Activated naive CD8-positive, alpha-beta T cell (primary cell): ENCODE results near the gene BCAP29.
A peak's percentile ranks its signal among the peaks of the same experiment; 100 is the strongest.

Experiments used
- H3K27ac Mint-ChIP-seq: one replicate; pipeline ENCODE4 v1.8.0; 2021; ENCODE audit warnings: mixed read lengths
- H3K27me3 Mint-ChIP-seq: one replicate; pipeline ENCODE4 v1.8.0; 2021; ENCODE audit warnings: mixed read lengths
- H3K36me3 Mint-ChIP-seq: one replicate; pipeline ENCODE4 v1.8.0; 2021; ENCODE audit warnings: mixed read lengths
- H3K4me1 Mint-ChIP-seq: one replicate; pipeline ENCODE4 v1.8.0; 2021; ENCODE audit warnings: low read depth, mixed read lengths
- H3K4me3 Mint-ChIP-seq: one replicate; pipeline ENCODE4 v1.8.0; 2021; ENCODE audit warnings: mild to moderate bottlenecking, mixed read lengths
- H3K9me3 Mint-ChIP-seq: one replicate; pipeline ENCODE4 v1.8.0; 2021; ENCODE audit warnings: low read depth, mixed read lengths

BCAP29 gene

GRCh38 chr7:107661081-107661864 is 81.2 kb downstream of the BCAP29 start:
- Mint-ChIP-seq H3K4me3 (peak overlapping the region; percentile 90), H3K4me1 (peaks cover 33% of the 10 kb centered on the region), H3K27me3 (peaks cover 29% of the 10 kb centered on the region), H3K9me3 (no peaks in the 10 kb centered on the region), H3K27ac (no peak overlapping the region), H3K36me3 (peaks cover 3% of the 10 kb centered on the region)

- H3K9me3 Mint-ChIP-seq, result no peaks in the 10 kb centered on the region
- H3K4me3 Mint-ChIP-seq, result peak overlapping the region; percentile 90
- peaks cover 33% of the 10 kb centered on the region for H3K4me1 Mint-ChIP-seq
- H3K36me3 Mint-ChIP-seq, result peaks cover 3% of the 10 kb centered on the region
- peaks cover 26% of the 10 kb centered on the region for H3K27me3 Mint-ChIP-seq
- H3K27ac Mint-ChIP-seq, result no peak overlapping the region
Measured at GRCh38 chr7:107661865-107662379, 81.9 kb downstream of the BCAP29 start.

GRCh38 chr7:107663196-107663595 is 83.2 kb downstream of the BCAP29 start:
- Mint-ChIP-seq H3K27me3 (peaks cover 25% of the 10 kb centered on the region), H3K27ac (no peak overlapping the region), H3K9me3 (no peaks in the 10 kb centered on the region)

GRCh38 chr7:107666790-107667189 is 86.7 kb downstream of the BCAP29 start:
- peaks cover 2% of the 10 kb centered on the region for H3K4me1 Mint-ChIP-seq
- H3K27ac Mint-ChIP-seq, result no peak overlapping the region
- H3K36me3 Mint-ChIP-seq, result no peaks in the 10 kb centered on the region
- peaks cover 17% of the 10 kb centered on the region for H3K27me3 Mint-ChIP-seq
- no peaks in the 10 kb centered on the region for H3K9me3 Mint-ChIP-seq
- H3K4me3 Mint-ChIP-seq, result no peak overlapping the region

More at GRCh38 chr7:107663196-107663595, 83.2 kb downstream of the BCAP29 start:
- Mint-ChIP-seq H3K4me3 (no peak overlapping the region), H3K36me3 (peaks cover 3% of the 10 kb centered on the region), H3K4me1 (peaks cover 30% of the 10 kb centered on the region)

- no peaks in the 10 kb centered on the region for H3K4me1 Mint-ChIP-seq
- H3K36me3 Mint-ChIP-seq, result no peaks in the 10 kb centered on the region
- no peak overlapping the region for H3K4me3 Mint-ChIP-seq
- no peak overlapping the region for H3K27ac Mint-ChIP-seq
- H3K27me3 Mint-ChIP-seq, result peaks cover 15% of the 10 kb centered on the region
- no peaks in the 10 kb centered on the region for H3K9me3 Mint-ChIP-seq
Measured at GRCh38 chr7:107667341-107667740, 87.3 kb downstream of the BCAP29 start.

- Mint-ChIP-seq H3K36me3 (no peaks in the 10 kb centered on the region), H3K27me3 (peaks cover 16% of the 10 kb centered on the region), H3K4me3 (no peak overlapping the region), H3K9me3 (no peaks in the 10 kb centered on the region), H3K4me1 (no peaks in the 10 kb centered on the region), H3K27ac (no peak overlapping the region)
Measured at GRCh38 chr7:107668296-107668695, 88.2 kb downstream of the BCAP29 start.
